Spinal cord (tissue), 10 donors: ENCODE results near the gene C2orf78. TPM values are rescaled to one million over a fixed set of nuclear protein-coding genes. Genes with fewer than 3 reads are reported as not detected.
"Not testable (repeated sequence)": the region's sequence is repeated elsewhere in the genome, so short reads cannot be mapped to it uniquely, and the experiment has no call there.

ENCODE experiments used
- DNase-seq, 6 donors: peaks; one replicate each; pipeline versions ENCODE4 v3.0.0 to v3.0.0-alpha.2; 2013 to 2015; ENCODE audit warnings: low spot score in 6 of 6, low read depth in 4 of 6
- H3K27ac ChIP-seq: one replicate; pipeline ENCODE4 v1.5.1; 2013; ENCODE audit warnings: low read depth, low read length, control low read depth
- H3K27me3 ChIP-seq: one replicate; pipeline ENCODE4 v1.6.1; 2013; ENCODE audit warnings: low read length; ENCODE audit not compliant: control insufficient read depth, insufficient read depth
- H3K36me3 ChIP-seq: one replicate; pipeline ENCODE4 v1.6.1; 2013; ENCODE audit warnings: low read length; ENCODE audit not compliant: control insufficient read depth, insufficient read depth
- H3K4me1 ChIP-seq: one replicate; pipeline ENCODE4 v1.6.1; 2013; ENCODE audit warnings: low read length; ENCODE audit not compliant: control insufficient read depth, insufficient read depth
- H3K4me3 ChIP-seq: one replicate; pipeline ENCODE4 v1.5.1; 2013; ENCODE audit warnings: low read depth, low read length, control low read depth
- H3K9me3 ChIP-seq: one replicate; pipeline ENCODE4 v1.6.1; 2013; ENCODE audit warnings: low read length; ENCODE audit not compliant: control insufficient read depth, insufficient read depth
- WGBS: methylation state at CpG from one replicate; pipeline ENCODE4 v1.1.5; 2013; ENCODE audit warnings: missing lambda C conversion rate; ENCODE audit not compliant: insufficient coverage; 5-methylcytosine and 5-hydroxymethylcytosine counted together
- long read RNA-seq, 4 donors: transcript quantifications; one replicate each; lab custom pipeline, GENCODE V29; 2026
- polyA plus RNA-seq, 2 donors: library from polyadenylated mRNA; unstranded; fragments of 120-200 nt; gene quantifications; one replicate each; pipeline ENCODE4 v1.2.1, GENCODE V29; 2013; ENCODE audit not compliant: insufficient read length in 2 of 2
- total RNA-seq, 2 donors: library from RNA; depleted of rRNA in 1 of 2; stranded (reverse); fragments of 120-200 nt in 1 of 2; fragments of >200 nt in 1 of 2; gene quantifications; one replicate each; pipeline versions ENCODE4 v1.2.3 to v1.2.4, GENCODE V29; 2013 to 2014
- donor health status: healthy.

C2orf78 gene
- total RNA-seq (not detected), polyA plus RNA-seq (not detected)
- long read RNA-seq, donor 1, result 0 reads
- long read RNA-seq, donor 2, result 0 reads
- long read RNA-seq, donor 3, result 0 reads
- long read RNA-seq, donor 4, result 0 reads

- H3K9me3 ChIP-seq, H3K4me1 ChIP-seq, H3K27me3 ChIP-seq, H3K4me3 ChIP-seq, DNase-seq, H3K27ac ChIP-seq, H3K36me3 ChIP-seq: not testable (repeated sequence)
- WGBS, result no CpG with 5 or more reads among the region's 3 CpGs
Observed at GRCh38 chr2:73783883-73784282, at the start of gene C2orf78. TSS of gene C2orf78 (plus strand) at chr2:73784183. CDS start at chr2:73784310, 127 bp downstream.

- Histone ChIP-seq H3K27me3 (no peaks in the 10 kb centered on the region), H3K4me1 (peaks cover 6% of the 10 kb centered on the region), H3K36me3 (peaks cover 13% of the 10 kb centered on the region), H3K9me3 (peaks cover 2% of the 10 kb centered on the region), H3K4me3 (peak overlapping the region; percentile 68), H3K27ac (peak overlapping the region; percentile 78)
- DNase-seq, result no peak
- WGBS, result 20% methylated on average over 7 of the region's 8 CpGs
Observed at GRCh38 chr2:73736378-73736777, 47.6 kb upstream of the C2orf78 start.

- Histone ChIP-seq H3K27me3 (no peaks in the 10 kb centered on the region), H3K36me3 (peaks cover 13% of the 10 kb centered on the region), H3K27ac (peak within 1 kb of the TSS; percentile 78), H3K4me3 (peak within 1 kb of the TSS; percentile 68), H3K9me3 (peaks cover 2% of the 10 kb centered on the region), H3K4me1 (peaks cover 6% of the 10 kb centered on the region)
- peak; percentile 90 to 100 (median 97) for DNase-seq
- 1% methylated on average over 42 of the region's 49 CpGs for WGBS
Observed at GRCh38 chr2:73736855-73737779, 46.9 kb upstream of the C2orf78 start, which contains the start of gene TPRKB. TSS of gene TPRKB (minus strand) at chr2:73737345. CDS start at chr2:73734569, 2,776 bp downstream.

GRCh38 chr2:73739101-73739500 lies 44.9 kb upstream of the C2orf78 start:
- Histone ChIP-seq H3K4me3 (no peak overlapping the region), H3K9me3 (peaks cover 2% of the 10 kb centered on the region), H3K27ac (no peak overlapping the region), H3K27me3 (no peaks in the 10 kb centered on the region), H3K36me3 (peaks cover 2% of the 10 kb centered on the region), H3K4me1 (peaks cover 6% of the 10 kb centered on the region)
- 93% methylated on average over 2 of the region's 3 CpGs for WGBS
- DNase-seq, result no peak

GRCh38 chr2:73740767-73741166 lies 43.2 kb upstream of the C2orf78 start:
- Histone ChIP-seq H3K9me3 (peaks cover 2% of the 10 kb centered on the region), H3K27me3 (no peaks in the 10 kb centered on the region), H3K4me3 (no peak overlapping the region), H3K36me3 (no peaks in the 10 kb centered on the region), H3K27ac (no peak overlapping the region), H3K4me1 (peaks cover 6% of the 10 kb centered on the region)
- no peak for DNase-seq
- WGBS, result 100% methylated on average over 1 of the region's 2 CpGs

- H3K27ac ChIP-seq, result no peak overlapping the region
- no peaks in the 10 kb centered on the region for H3K9me3 ChIP-seq
- H3K27me3 ChIP-seq, result no peaks in the 10 kb centered on the region
- H3K4me3 ChIP-seq, result no peak overlapping the region
- H3K4me1 ChIP-seq, result no peaks in the 10 kb centered on the region
- WGBS, result 97% methylated on average over 10 of the region's 11 CpGs
- no peak for DNase-seq
- peaks cover 4% of the 10 kb centered on the region for H3K36me3 ChIP-seq
Observed at GRCh38 chr2:73746015-73746876, 37.7 kb upstream of the C2orf78 start.

GRCh38 chr2:73746877-73747208 lies 37.1 kb upstream of the C2orf78 start:
- H3K27ac ChIP-seq, result no peak overlapping the region
- 100% methylated on average over 1 of the region's 3 CpGs for WGBS
- H3K4me1 ChIP-seq, result no peaks in the 10 kb centered on the region
- H3K4me3 ChIP-seq, result no peak overlapping the region
- no peaks in the 10 kb centered on the region for H3K9me3 ChIP-seq
- H3K27me3 ChIP-seq, result no peaks in the 10 kb centered on the region
- peaks cover 6% of the 10 kb centered on the region for H3K36me3 ChIP-seq
- DNase-seq, result no peak

- H3K36me3 ChIP-seq, result peaks cover 8% of the 10 kb centered on the region
- H3K4me1 ChIP-seq, result no peaks in the 10 kb centered on the region
- no peaks in the 10 kb centered on the region for H3K9me3 ChIP-seq
- H3K4me3 ChIP-seq, result no peak overlapping the region
- no peak for DNase-seq
- no peaks in the 10 kb centered on the region for H3K27me3 ChIP-seq
- no CpG with 5 or more reads among the region's 2 CpGs for WGBS
- no peak overlapping the region for H3K27ac ChIP-seq
Observed at GRCh38 chr2:73749314-73749713, 34.7 kb upstream of the C2orf78 start.

GRCh38 chr2:73754332-73754731 lies 29.7 kb upstream of the C2orf78 start:
- H3K4me1 ChIP-seq, H3K27me3 ChIP-seq, H3K4me3 ChIP-seq, DNase-seq, H3K27ac ChIP-seq, H3K9me3 ChIP-seq: not testable (repeated sequence)
- 97% methylated on average over 7 of the region's 7 CpGs for WGBS
- peaks cover 15% of the 10 kb centered on the region for H3K36me3 ChIP-seq
